PC-9 (cell line): ENCODE data around the gene PTPN6.

Experiments used
- EZH2 ChIP-seq: fragments of 200-600 bp; sonication (generic); IDR thresholded peaks from 2 replicates; pipeline ENCODE4 v1.8.0; 2017; ENCODE audit warnings: antibody characterized with exemption, low read depth
- TF ChIP-seq, protein P1 (sequence below): fragments of 200-600 bp; sonication (generic); conservative IDR thresholded peaks from 2 replicates; pipeline ENCODE4 v1.6.1; 2017; ENCODE audit warnings: mixed run types, antibody characterized with exemption, mild to moderate bottlenecking, moderate library complexity

DNA sequence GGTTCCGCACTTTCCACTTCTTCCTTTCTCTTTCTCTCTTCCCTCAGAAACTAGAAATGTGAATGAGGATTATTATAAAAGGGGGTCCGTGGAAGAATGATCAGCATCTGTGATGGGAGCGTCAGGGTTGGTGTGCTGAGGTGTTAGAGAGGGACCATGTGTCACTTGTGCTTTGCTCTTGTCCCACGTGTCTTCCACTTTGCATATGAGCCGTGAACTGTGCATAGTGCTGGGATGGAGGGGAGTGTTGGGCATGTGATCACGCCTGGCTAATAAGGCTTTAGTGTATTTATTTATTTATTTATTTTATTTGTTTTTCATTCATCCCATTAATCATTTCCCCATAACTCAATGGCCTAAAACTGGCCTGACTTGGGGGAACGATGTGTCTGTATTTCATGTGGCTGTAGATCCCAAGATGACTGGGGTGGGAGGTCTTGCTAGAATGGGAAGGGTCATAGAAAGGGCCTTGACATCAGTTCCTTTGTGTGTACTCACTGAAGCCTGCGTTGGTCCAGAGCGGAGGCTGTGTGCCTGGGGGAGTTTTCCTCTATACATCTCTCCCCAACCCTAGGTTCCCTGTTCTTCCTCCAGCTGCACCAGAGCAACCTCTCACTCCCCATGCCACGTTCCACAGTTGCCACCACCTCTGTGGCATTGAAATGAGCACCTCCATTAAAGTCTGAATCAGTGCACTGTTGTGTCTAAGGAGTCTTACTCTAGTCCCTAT lies 28.0 kb upstream of the PTPN6 start:
- no peak for TF ChIP-seq EZH2
- TF ChIP-seq, protein P1, sequence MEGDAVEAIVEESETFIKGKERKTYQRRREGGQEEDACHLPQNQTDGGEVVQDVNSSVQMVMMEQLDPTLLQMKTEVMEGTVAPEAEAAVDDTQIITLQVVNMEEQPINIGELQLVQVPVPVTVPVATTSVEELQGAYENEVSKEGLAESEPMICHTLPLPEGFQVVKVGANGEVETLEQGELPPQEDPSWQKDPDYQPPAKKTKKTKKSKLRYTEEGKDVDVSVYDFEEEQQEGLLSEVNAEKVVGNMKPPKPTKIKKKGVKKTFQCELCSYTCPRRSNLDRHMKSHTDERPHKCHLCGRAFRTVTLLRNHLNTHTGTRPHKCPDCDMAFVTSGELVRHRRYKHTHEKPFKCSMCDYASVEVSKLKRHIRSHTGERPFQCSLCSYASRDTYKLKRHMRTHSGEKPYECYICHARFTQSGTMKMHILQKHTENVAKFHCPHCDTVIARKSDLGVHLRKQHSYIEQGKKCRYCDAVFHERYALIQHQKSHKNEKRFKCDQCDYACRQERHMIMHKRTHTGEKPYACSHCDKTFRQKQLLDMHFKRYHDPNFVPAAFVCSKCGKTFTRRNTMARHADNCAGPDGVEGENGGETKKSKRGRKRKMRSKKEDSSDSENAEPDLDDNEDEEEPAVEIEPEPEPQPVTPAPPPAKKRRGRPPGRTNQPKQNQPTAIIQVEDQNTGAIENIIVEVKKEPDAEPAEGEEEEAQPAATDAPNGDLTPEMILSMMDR, result no peak
